Activated CD4-positive, alpha-beta T cell treated with anti-CD3 and anti-CD28 coated beads, Interleukin-2, amount 10 ng/mL, durations not matched to agents 24 days and 14 days (primary cell): ENCODE measurements around the gene KBTBD4. TPM values are rescaled to one million over a fixed set of nuclear protein-coding genes. Genes with fewer than 3 reads are reported as not detected.
"Not testable (repeated sequence)": the region's sequence is repeated elsewhere in the genome, so short reads cannot be mapped to it uniquely, and the experiment has no call there.

ENCODE experiments used
- DNase-seq: peaks from one replicate; pipeline ENCODE4 v3.0.0; 2022
- H3K27ac Mint-ChIP-seq: one replicate; pipeline ENCODE4 v1.8.0; 2022; ENCODE audit warnings: mild to moderate bottlenecking, mixed read lengths
- H3K27me3 Mint-ChIP-seq: one replicate; pipeline ENCODE4 v1.8.0; 2022; ENCODE audit warnings: mixed read lengths
- H3K36me3 Mint-ChIP-seq: one replicate; pipeline ENCODE4 v1.8.0; 2022; ENCODE audit warnings: low read depth, mild to moderate bottlenecking, mixed read lengths
- H3K4me1 Mint-ChIP-seq: one replicate; pipeline ENCODE4 v1.8.0; 2021; ENCODE audit warnings: mixed read lengths
- H3K4me3 Mint-ChIP-seq: one replicate; pipeline ENCODE4 v1.8.0; 2022; ENCODE audit warnings: mild to moderate bottlenecking, moderate library complexity, mixed read lengths
- H3K9me3 Mint-ChIP-seq: one replicate; pipeline ENCODE4 v1.8.0; 2021; ENCODE audit warnings: mixed read lengths
- intact Hi-C: fragments of 100-400 bp; cut with micrococcal nuclease; formaldehyde crosslinking; loops from one replicate; pipeline ENCODE4 v1.15.1; 2023
- total RNA-seq: library from RNA; stranded (reverse); gene quantifications from 2 replicates; pipeline ENCODE4 v1.2.3, GENCODE V29; 2022

The KBTBD4 gene
- total RNA-seq, 1 donor from 2014 or later, result 16.7 TPM

DNA sequence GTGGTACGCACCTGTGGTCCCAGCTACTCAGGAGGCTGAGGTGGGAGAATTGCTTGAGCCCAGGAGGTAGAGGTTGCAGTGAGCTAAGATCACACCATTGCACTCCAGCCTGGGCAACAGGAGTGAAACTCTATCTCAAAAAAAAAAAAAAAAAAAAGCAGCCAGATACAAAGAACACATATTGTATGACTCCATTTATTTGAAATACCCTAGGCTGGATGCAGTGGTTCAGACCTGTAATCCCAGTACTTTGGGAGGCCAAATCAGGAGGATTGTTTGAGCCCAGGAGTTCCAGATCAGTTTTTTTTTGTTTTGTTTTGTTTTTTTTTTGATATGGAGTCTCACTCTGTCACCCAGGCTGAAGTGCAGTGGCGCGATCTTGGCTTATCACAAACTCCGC lies 16.4 kb downstream of the KBTBD4 start:
- H3K27me3 Mint-ChIP-seq, DNase-seq, H3K9me3 Mint-ChIP-seq, H3K36me3 Mint-ChIP-seq, intact Hi-C loops, H3K4me3 Mint-ChIP-seq, H3K27ac Mint-ChIP-seq: not testable (repeated sequence)
- peaks cover 16% of the 10 kb centered on the region for H3K4me1 Mint-ChIP-seq

DNA sequence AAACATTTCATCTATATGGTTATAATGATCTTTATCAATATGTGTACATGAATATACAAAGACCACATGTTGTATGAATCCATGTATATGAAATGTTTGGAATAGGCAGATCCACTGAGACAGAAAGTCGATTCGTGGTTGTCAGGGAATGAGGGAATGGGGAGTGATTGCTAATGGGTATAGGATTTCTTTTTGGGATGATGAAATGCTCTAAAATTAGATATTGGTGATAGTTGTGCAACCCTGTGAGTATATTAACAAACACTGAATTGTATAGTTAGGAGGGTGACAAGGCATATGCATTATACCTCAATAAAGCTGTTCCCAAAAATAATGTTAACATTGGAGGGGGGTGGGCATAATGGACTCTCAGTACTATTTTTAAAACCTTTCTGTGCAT lies 18.3 kb downstream of the KBTBD4 start:
- H3K27me3 Mint-ChIP-seq, result no peaks in the 10 kb centered on the region
- H3K4me3 Mint-ChIP-seq, result no peak overlapping the region
- H3K27ac Mint-ChIP-seq, result no peak overlapping the region
- peaks cover 3% of the 10 kb centered on the region for H3K36me3 Mint-ChIP-seq
- H3K4me1 Mint-ChIP-seq, result peaks cover 10% of the 10 kb centered on the region
- DNase-seq, result no peak
- no peaks in the 10 kb centered on the region for H3K9me3 Mint-ChIP-seq
- intact Hi-C loops, result no loop called here

DNA sequence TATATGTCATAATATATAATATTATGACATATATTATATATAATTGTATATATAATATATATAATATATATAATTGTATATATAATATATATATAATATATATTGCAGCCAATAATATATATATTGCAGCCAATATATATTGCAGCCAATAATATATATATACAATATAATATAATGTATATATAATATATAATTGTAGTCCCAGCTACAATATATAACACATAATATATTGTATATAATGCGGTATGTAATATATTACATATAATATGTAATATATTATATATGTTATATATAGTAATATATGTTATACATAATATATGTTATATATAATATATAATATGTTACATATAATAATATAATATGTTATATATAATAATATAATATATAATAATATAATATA lies 20.1 kb downstream of the KBTBD4 start:
- peaks cover 12% of the 10 kb centered on the region for H3K4me1 Mint-ChIP-seq
- H3K4me3 Mint-ChIP-seq, result no peak overlapping the region
- H3K36me3 Mint-ChIP-seq, result peaks cover 3% of the 10 kb centered on the region
- intact Hi-C loops, result loop anchor here (10.0 kb wide), 1 partner anchor 294 kb away; no protein-coding TSS in a partner anchor
- no peaks in the 10 kb centered on the region for H3K9me3 Mint-ChIP-seq
- H3K27ac Mint-ChIP-seq, result no peak overlapping the region
- no peaks in the 10 kb centered on the region for H3K27me3 Mint-ChIP-seq
- no peak for DNase-seq

DNA sequence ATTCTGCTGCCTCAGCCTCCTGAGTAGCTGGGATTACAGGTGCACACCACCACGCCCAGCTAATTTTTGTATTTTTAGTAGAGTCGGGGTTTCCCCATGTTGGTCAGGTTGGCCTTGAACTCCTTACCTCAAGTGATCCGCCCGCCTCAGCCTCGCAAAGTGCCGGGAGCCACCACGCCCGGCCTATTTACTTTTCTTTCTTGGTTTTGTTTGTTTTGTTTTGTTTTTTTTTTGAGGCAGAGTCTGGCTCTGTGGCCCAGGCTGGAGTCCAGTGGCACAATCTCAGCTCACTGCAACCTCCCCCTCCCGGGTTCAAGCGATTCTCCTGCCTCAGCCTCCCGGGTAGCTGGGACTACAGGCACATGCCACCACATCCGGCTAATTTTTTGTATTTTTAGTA lies 21.8 kb downstream of the KBTBD4 start:
- H3K27me3 Mint-ChIP-seq, H3K4me3 Mint-ChIP-seq, H3K27ac Mint-ChIP-seq, DNase-seq, H3K9me3 Mint-ChIP-seq, H3K36me3 Mint-ChIP-seq: not testable (repeated sequence)
- peaks cover 11% of the 10 kb centered on the region for H3K4me1 Mint-ChIP-seq
- intact Hi-C loops, result loop anchor here (10.0 kb wide), 1 partner anchor 292 kb away; no protein-coding TSS in a partner anchor

DNA sequence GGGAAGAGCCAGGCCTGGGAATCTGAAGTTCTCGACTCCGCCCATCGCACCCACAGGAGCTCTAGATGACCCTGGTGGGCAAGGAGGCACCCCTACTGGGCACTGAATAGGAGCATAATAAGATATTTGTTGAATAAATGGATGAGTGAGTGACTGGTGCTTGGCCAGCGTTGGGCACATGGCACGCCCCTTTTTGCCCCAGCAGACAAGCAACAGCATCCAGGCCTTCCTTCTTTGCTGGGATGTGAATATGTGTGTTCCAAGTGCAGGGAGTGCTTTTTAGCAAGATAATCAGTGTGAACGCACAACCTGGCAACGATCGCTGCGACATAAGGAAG lies 25.4 kb downstream of the KBTBD4 start:
- Mint-ChIP-seq H3K27me3 (no peaks in the 10 kb centered on the region), H3K4me1 (peaks cover 28% of the 10 kb centered on the region), H3K4me3 (peak overlapping the region; percentile 93), H3K36me3 (peaks cover 25% of the 10 kb centered on the region), H3K9me3 (no peaks in the 10 kb centered on the region), H3K27ac (peak overlapping the region; percentile 85)
- DNase-seq, result no peak
- intact Hi-C loops, result loop anchor here (1.0 to 10.0 kb wide), 9 partner anchors 12 to 289 kb away; partner anchors contain the start of genes FNBP4, MTCH2, NDUFS3 and PSMC3

DNA sequence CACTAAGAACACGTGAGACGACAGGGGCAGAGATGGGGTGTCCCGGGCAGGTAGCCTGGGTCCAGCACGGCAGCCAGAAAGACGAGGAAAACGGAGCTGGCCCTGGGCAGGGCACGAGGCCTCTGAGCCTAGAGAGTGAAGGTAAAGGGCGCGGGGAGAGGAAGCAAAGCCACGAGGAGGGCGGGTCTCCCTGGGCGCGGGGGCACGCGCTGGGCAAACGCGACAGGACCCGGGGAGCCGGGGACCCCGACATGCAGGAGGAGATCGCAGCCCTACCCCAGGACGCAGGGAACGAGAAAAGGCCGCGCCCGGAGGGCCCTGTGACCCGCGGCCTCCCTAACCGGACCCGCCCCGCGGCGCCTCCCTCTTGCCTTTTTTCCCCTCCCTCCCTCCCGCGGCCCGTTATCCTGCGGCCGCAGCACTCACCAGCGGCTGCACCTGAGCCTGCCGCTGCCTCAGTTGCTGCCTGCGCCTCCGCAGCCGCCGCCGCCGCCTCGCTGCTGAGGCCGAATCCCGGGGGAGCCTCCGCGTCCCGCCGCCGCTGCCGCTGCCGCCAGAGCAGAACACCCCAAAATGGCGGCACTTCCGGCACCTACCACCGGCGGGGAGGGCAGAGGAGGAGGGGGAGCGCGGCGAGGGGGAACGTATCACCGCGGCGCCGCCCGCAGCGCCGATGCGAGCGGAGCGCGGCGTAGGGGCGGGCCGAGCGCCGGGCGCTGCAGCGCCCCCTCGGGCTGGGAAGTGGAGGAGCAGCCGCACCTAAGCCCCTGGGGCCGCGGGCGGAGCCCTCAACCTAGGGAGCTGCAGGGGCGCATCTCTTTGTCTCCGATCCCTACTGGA lies 26.0 kb downstream of the KBTBD4 start, which contains the start of gene CELF1:
CELF1 (minus strand) TSS at position 567 of the 840 bp plus-strand sequence. CDS start 53,609 bp downstream, outside the sequence.
- no peaks in the 10 kb centered on the region for H3K9me3 Mint-ChIP-seq
- peaks cover 32% of the 10 kb centered on the region for H3K4me1 Mint-ChIP-seq
- peaks cover 29% of the 10 kb centered on the region for H3K36me3 Mint-ChIP-seq
- no peaks in the 10 kb centered on the region for H3K27me3 Mint-ChIP-seq
- H3K4me3 Mint-ChIP-seq, result peak within 1 kb of the TSS; percentile 93
- intact Hi-C loops, result loop anchor here (1.0 to 10.0 kb wide), 9 partner anchors 13 to 288 kb away; partner anchors contain the start of genes FNBP4, MTCH2, NDUFS3 and PSMC3
- peak within 1 kb of the TSS; percentile 95 for H3K27ac Mint-ChIP-seq
- peak; percentile 98 for DNase-seq

DNA sequence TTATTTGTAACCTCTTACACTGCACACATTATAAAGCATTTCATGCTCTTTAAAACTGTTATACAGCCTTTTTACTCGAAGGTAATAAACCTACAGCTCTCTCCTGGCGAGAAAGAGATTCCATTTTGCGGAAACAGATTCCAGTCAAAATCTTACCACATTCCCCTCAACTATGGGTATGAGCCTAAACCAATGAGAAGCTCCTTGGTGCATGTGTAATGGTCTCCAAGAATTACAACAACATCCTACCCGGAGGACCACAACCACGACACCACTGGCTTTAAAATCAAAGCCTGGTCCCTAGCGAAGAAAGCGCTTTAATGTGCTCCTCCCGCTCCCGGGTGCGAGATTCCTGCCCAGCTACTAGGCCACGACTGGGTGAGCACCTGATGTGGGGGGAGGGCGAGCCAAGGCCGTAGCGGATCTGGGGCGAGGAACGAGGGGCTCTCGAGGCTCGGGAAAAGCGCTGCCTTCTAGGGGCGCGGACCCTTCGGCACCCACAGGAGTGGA lies 26.7 kb downstream of the KBTBD4 start:
- Mint-ChIP-seq H3K27me3 (no peaks in the 10 kb centered on the region), H3K9me3 (no peaks in the 10 kb centered on the region), H3K4me3 (peak overlapping the region; percentile 93), H3K27ac (peak overlapping the region; percentile 95), H3K36me3 (peaks cover 32% of the 10 kb centered on the region), H3K4me1 (peaks cover 35% of the 10 kb centered on the region)
- no peak for DNase-seq
- intact Hi-C loops, result loop anchor here (2.0 to 10.0 kb wide), 7 partner anchors 27 to 287 kb away; partner anchors contain the start of genes FNBP4, MTCH2 and PSMC3

DNA sequence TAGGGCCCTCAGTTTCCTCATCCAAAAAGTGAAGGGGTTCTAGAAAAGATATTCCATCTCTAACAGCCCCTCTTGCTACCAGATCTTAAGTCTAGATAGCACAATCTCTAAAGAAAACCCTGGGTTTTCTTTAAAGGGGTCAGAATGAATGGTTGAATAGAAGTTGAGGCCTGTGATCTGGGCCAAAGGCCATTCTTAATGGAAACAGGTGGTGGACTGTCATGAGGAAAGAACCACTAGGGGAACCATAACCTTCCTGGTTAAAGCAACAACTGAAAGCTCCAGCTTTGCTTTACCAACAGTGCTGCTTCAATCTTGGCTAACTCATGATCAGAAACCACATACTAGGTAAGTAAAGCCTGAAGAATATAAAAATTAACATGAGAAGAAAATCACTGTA lies 27.7 kb downstream of the KBTBD4 start:
- Mint-ChIP-seq H3K27ac (peak overlapping the region; percentile 95), H3K4me3 (peak overlapping the region; percentile 93), H3K27me3 (no peaks in the 10 kb centered on the region), H3K36me3 (peaks cover 35% of the 10 kb centered on the region), H3K4me1 (peaks cover 37% of the 10 kb centered on the region), H3K9me3 (no peaks in the 10 kb centered on the region)
- intact Hi-C loops, result loop anchor here (5.0 to 10.0 kb wide), 2 partner anchors 216 to 286 kb away; partner anchors contain the start of gene FNBP4
- peak; percentile 65 for DNase-seq

DNA sequence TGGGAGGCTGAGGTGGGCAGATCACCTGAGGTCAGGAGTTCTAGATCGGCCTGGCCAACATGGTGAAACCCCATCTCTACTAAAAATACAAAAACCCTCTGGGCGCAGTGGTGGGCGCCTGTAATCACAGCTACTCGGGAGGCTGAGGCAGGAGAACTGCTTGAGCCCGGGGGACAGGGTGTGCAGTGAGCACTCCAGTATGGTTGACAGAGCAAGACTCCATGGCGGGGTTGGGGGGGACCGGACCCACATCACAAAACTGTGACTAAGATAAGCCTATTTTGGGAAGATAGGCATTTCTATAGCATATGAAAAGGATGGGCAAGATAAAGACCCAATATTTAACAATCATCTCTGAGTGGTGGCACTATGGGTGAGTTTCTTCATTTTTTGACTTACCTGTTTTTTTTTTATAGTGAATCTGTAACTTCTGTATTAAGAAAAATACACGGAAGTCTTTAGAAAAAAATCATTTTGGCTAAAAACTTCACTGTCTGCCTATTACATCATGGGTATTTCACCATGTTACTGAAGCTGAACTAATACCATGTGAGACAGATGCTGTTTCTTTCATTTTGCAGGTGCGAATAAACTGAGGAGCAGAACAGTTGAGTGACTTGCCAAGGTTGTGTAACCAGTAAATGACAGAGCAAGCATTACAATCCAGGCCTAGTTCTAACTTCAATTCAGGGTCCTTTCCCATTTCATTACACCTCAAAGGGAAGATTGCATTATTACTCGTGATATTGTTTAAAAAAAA lies 28.3 kb downstream of the KBTBD4 start:
- H3K4me1 Mint-ChIP-seq, result peaks cover 37% of the 10 kb centered on the region
- peak overlapping the region; percentile 17 for H3K27ac Mint-ChIP-seq
- peaks cover 35% of the 10 kb centered on the region for H3K36me3 Mint-ChIP-seq

DNA sequence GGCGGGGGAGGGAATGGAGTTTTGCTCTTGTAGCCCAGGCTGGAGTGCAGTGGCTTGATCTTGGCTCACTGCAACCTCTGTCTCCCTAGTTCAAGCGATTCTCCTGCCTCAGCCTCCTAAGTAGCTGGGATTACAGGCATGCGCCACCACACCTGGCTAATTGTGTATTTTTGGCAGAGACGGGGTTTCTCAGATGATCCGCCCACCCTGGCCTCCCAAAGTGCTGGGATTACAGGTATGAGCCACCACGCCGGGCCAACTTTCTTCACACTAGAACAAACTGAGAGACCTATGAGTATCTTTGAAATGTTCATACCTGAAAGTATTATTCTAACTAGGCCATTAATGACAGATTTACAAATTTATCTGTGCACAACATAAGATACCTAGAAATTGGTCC lies 32.5 kb downstream of the KBTBD4 start:
- peaks cover 35% of the 10 kb centered on the region for H3K4me1 Mint-ChIP-seq
- intact Hi-C loops, H3K27ac Mint-ChIP-seq, H3K27me3 Mint-ChIP-seq, H3K4me3 Mint-ChIP-seq, H3K9me3 Mint-ChIP-seq, DNase-seq: not testable (repeated sequence)
- peaks cover 28% of the 10 kb centered on the region for H3K36me3 Mint-ChIP-seq

More for the DNA sequence above, 28.3 kb downstream of the KBTBD4 start:
- no peaks in the 10 kb centered on the region for H3K9me3 Mint-ChIP-seq
- no peaks in the 10 kb centered on the region for H3K27me3 Mint-ChIP-seq
- intact Hi-C loops, result loop anchor here (5.0 to 10.0 kb wide), 2 partner anchors 217 to 286 kb away; partner anchors contain the start of gene FNBP4
- no peak for DNase-seq
- peak overlapping the region; percentile 93 for H3K4me3 Mint-ChIP-seq

DNA sequence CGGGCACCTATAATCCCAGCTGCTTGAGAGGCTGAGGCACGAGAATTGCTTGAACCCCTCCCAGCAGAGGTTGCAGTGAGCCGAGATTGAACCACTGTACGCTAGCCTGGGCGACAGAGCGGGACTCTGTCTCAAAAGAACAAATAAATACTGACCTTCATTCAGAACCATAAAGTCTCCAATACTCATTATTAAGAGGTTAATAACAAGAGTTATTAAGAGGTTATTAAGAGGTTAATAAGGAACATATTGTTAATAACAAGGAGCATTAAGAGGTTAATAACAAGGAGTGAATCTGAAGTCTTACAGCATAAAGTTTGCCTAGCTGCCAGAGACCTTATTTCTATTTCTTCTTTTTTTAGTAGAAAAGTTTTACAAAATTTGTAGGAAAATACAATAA lies 33.5 kb downstream of the KBTBD4 start:
- intact Hi-C loops, result no loop called here
- DNase-seq, result no peak
- no peaks in the 10 kb centered on the region for H3K9me3 Mint-ChIP-seq
- H3K4me1 Mint-ChIP-seq, result peaks cover 37% of the 10 kb centered on the region
- peaks cover 30% of the 10 kb centered on the region for H3K36me3 Mint-ChIP-seq
- no peaks in the 10 kb centered on the region for H3K27me3 Mint-ChIP-seq
- no peak overlapping the region for H3K4me3 Mint-ChIP-seq
- no peak overlapping the region for H3K27ac Mint-ChIP-seq

DNA sequence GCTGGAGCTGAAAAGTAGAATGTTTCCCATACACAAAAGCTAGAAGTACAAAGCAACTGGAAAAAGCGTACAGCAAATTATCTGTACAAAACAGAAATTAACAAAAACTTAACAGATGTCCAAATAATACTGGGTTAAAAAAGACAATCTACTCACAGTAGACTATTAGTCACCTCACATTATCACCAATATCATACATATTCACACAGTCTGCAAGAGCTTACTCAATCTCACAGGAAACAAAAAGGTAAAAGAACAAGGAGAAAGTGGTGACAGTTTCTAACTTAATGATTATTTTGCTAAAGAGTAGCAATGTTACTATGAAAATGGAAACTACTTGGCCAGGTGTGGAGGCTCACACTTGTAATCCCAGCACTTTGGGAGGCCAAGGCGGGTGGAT lies 37.7 kb downstream of the KBTBD4 start:
- H3K4me3 Mint-ChIP-seq, result peak overlapping the region; percentile 32
- H3K4me1 Mint-ChIP-seq, result peaks cover 32% of the 10 kb centered on the region
- intact Hi-C loops, result loop anchor here (2.0 kb wide), 1 partner anchor 26 kb away; no protein-coding TSS in a partner anchor

DNA sequence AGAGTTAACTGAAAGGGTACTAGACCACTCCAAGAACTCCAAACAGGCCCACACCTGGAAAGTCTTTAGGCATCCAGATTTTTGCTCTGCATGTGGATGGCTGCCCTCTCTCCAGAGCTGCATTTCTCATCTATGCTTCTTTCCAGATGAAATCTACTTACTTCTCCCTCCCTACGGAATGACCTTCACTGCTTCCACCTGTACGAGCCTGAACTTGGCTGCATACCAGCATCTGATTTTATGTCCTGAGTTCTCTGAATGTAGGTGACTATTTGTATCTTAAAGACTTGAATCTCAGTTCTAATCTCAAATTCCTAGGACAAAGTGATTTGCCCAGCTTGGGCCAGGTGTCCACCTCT lies 39.1 kb downstream of the KBTBD4 start:
- H3K4me3 Mint-ChIP-seq, result no peak overlapping the region

More for the DNA sequence above, 37.7 kb downstream of the KBTBD4 start:
- Mint-ChIP-seq H3K9me3 (no peaks in the 10 kb centered on the region), H3K27me3 (no peaks in the 10 kb centered on the region), H3K36me3 (peaks cover 20% of the 10 kb centered on the region), H3K27ac (peak overlapping the region; percentile 81)
- no peak for DNase-seq

More for the DNA sequence above, 39.1 kb downstream of the KBTBD4 start:
- DNase-seq, result no peak
- Mint-ChIP-seq H3K27me3 (no peaks in the 10 kb centered on the region), H3K9me3 (no peaks in the 10 kb centered on the region), H3K4me1 (peaks cover 36% of the 10 kb centered on the region), H3K36me3 (peaks cover 23% of the 10 kb centered on the region), H3K27ac (peak overlapping the region; percentile 81)
- intact Hi-C loops, result loop anchor here (1.0 to 2.0 kb wide), 2 partner anchors 16 to 25 kb away; no protein-coding TSS in a partner anchor
